ENCODE results near the gene RFX2.
"Not testable (repeated sequence)": the region's sequence is repeated elsewhere in the genome, so short reads cannot be mapped to it uniquely, and the experiment has no call there.

Gene RFX2

DNA sequence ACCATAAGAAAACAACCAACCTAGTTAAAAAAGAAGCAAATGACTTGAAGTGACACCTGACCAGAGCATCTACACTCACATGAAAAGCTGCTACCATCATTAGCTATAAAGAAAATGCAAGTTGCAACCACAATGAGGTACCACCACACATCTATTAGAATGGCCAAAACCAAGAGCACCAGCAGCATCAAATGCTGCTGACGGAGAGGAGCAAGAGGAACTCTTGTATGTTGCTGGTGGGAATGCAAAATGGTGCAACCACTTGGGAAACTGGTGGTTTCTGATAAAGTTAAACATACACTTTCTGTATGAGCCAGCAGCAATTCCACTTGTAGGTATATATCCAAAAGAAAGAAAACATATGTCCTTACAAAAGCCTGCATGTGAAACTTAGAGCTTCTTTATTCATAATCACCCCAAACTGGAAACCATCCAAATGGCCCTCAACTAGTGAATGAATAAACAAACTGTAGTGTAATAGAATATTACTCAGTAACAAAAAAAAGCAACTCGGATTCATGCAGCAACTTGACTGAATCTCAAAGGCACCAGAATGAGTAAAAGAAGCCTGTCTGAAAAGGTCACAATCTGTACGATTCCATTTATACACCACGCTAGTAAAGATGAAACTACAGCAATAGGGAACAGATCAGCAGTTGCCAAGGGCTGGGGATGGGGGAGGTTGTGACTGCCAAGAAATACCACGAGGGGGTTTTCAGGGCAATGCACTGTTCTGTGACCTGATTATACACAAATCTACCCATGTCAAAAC lies 71.5 kb downstream of the RFX2 start:
- no peak for DNase-seq (ENCODE audit: low read depth)

DNA sequence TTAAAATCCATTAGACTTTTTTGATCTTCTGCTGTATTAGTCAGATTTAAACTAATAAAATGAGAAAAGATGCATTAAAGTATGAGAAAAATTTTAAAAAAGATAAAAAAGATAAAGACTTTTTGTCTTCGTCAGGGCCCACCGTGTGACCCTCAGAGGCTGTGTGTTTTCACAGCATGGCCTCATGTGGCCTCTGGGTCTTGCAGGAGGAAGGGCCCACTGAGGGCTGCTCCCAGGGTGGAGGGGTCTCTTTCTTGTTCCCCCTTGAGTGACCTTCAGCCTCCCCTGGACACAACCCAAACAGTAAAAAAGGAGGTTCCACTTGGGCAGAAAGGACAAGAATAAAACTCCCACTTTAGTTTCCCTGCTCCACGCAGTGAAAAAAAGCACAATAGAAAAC lies 75.3 kb downstream of the RFX2 start:
- no peak for DNase-seq (ENCODE audit: low read depth)

GRCh38 chr19:6034512-6034911 lies 75.8 kb downstream of the RFX2 start:
- no peak for DNase-seq (ENCODE audit: low read depth)

- DNase-seq (ENCODE audit: low read depth): no peak
Measured at GRCh38 chr19:6033744-6034264, 76.5 kb downstream of the RFX2 start.

GRCh38 chr19:6032827-6033226 lies 77.5 kb downstream of the RFX2 start:
- no peak for DNase-seq (ENCODE audit: low read depth)

GRCh38 chr19:6032381-6032780 lies 77.9 kb downstream of the RFX2 start:
- no peak for DNase-seq (ENCODE audit: low read depth)

- DNase-seq (ENCODE audit: low read depth): peak; percentile 88
Measured at GRCh38 chr19:6030214-6030507, 80.1 kb downstream of the RFX2 start.

- no peak for DNase-seq (ENCODE audit: low read depth)
Measured at GRCh38 chr19:6026390-6027227, 83.7 kb downstream of the RFX2 start.

DNA sequence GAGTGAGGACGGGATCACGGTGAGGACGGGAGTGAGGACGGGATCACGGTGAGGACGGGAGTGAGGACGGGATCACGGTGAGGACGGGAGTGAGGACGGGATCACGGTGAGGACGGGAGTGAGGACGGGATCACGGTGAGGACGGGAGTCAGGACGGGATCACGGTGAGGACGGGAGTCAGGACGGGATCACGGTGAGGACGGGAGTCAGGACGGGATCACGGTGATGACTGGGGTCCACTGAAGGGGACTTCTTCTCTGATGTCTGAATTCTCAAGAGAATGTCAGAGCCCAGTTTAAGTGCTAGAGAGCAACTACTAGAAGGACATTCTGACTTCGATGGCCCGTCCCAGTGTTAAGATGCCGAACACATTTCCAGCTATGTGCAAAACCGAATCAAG lies 85.5 kb downstream of the RFX2 start:
- not testable (repeated sequence) for DNase-seq (ENCODE audit: low read depth)

GRCh38 chr19:6023936-6024335 lies 86.4 kb downstream of the RFX2 start:
- no peak for DNase-seq (ENCODE audit: low read depth)

GRCh38 chr19:6023085-6023682 lies 87.1 kb downstream of the RFX2 start:
- peak; percentile 63 for DNase-seq (ENCODE audit: low read depth)

DNA sequence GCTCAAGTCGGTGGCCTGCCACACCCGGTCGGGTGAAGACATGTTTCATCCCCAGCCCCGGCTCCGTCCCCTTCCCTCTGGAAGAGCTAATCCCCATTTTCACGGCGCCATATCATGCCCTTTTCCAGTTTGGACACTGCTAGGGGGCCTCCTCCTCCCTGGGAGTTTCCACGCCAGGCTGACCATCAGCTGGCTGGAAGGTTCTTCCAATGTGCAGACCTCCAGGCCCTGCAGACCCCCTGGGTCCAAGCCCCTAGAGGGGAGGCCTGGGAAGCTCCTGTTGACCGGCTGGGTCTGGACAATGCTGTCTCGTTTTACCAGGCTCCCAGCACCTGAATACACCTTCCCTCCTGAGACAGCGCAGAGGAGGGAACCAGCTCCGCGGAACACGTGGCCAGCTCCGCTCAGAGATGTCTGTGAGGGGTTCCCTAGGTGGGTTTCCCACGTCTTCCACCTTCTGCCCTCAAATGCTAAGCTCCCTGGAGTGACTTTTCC lies 87.7 kb downstream of the RFX2 start:
- DNase-seq (ENCODE audit: low read depth): no peak

- DNase-seq (ENCODE audit: low read depth): peak; percentile 78
Measured at GRCh38 chr19:6021878-6022569, 88.3 kb downstream of the RFX2 start.

DNA sequence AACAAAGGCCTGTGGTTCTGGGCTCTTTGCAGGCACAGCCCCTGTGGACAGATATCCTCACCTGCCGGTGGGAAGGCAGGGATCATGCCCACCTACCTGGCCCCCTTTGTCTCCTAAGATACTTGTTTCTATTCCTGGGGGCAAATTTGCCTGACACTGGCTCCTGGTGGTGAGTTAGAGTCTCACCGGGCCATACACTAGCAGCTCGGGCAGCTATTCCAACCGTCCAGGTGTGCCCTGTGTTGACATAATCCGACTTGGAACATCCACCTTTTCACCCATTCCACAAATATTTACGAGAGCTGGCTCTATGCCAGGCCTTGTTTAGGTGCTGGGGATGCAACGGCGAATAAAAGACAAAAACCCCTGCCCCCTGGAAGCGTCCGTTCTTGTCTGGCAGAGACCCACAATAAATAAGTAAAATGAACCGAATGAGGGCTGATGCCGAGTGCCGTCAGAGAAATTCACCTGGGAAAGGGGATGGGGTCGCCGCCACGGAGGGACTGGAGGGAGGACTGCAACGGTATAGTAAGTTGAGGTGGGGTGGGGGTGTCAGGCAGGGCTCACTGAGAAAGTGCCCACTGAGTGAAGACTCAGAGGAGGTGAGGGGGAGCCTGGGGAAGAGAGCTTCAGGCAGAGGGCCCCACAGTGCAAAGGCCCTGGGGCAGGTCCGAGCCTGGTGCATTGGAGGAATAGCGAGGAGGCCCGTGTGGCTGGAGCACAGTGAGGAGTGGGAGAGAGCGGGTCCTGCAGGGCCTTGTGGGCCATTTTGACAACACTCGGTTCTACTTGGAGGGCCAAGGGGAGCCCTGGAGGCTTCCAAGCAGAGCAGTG lies 89.1 kb downstream of the RFX2 start:
- no peak for DNase-seq (ENCODE audit: low read depth)

- DNase-seq (ENCODE audit: low read depth): no peak
Measured at GRCh38 chr19:6020166-6020882, 90.0 kb downstream of the RFX2 start.

- no peak for DNase-seq (ENCODE audit: low read depth)
Measured at GRCh38 chr19:6018786-6019185, 91.5 kb downstream of the RFX2 start.

GRCh38 chr19:6017576-6017975 lies 92.7 kb downstream of the RFX2 start:
- no peak for DNase-seq (ENCODE audit: low read depth)

GRCh38 chr19:6015841-6016545 lies 94.3 kb downstream of the RFX2 start:
- DNase-seq (ENCODE audit: low read depth): no peak

DNA sequence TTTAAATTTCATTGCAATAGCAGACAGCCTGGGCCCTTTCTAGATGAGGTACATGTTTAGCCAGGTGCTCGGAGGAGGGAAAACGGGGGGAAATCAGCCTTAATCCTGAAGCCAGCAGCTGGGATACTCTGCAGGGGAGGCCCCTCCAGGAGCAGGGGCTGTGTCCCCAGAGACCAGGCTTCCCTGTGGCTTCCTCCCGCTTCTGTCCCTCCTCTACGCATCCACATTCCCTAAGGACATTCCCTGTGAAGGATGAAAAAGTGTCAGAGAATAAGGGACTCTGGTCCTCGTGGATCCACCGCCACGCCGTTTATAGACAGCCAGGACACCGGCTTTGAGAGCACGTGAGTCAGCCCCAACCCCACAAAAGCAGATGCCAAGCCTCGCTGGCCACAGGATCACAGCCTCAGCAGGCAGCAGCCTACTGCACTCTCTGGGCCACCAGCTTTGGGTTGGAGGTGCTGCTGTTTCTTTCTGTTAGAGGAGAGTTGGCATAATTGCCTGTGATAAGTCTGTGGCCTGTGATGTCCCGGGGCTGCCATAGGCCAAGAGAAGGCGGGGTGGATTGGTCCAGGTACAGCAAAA lies 95.7 kb downstream of the RFX2 start:
- no peak for DNase-seq (ENCODE audit: low read depth)
